ENCODE data around the gene KLHL24. TPM values are rescaled to one million over a fixed set of nuclear protein-coding genes. Genes with fewer than 3 reads are reported as not detected.

Gene KLHL24
- total RNA-seq, 1 experiment from 2014 or later = 17.7 TPM

- Histone ChIP-seq H3K4ac (ENCODE audit: low read depth, low read length) (no peak overlapping the region), H3K4me1 (ENCODE audit: insufficient read depth, low read length) (no peaks in the 10 kb centered on the region), H2BK20ac (ENCODE audit: low read depth, low read length, poor library complexity, severe bottlenecking) (no peak overlapping the region), H3K56ac (ENCODE audit: insufficient read length, low read depth, low read length) (no peak overlapping the region), H4K5ac (ENCODE audit: insufficient read length, low read depth, low read length) (no peak overlapping the region), H3K9me3 (ENCODE audit: control insufficient read depth, low read depth, low read length) (no peaks in the 10 kb centered on the region), H3K27ac (ENCODE audit: insufficient read length, low read depth, low read length) (no peak overlapping the region), H3K23ac (ENCODE audit: insufficient read length, low read depth, low read length) (no peak overlapping the region), H2BK5ac (ENCODE audit: insufficient read length, low read length) (no peak overlapping the region), H2BK120ac (ENCODE audit: low read depth, low read length, poor library complexity, severe bottlenecking) (no peak overlapping the region), H3K18ac (ENCODE audit: insufficient read length, low read depth, low read length) (no peak overlapping the region), H3K27me3 (ENCODE audit: insufficient read depth, low read length) (no peaks in the 10 kb centered on the region), H3K9ac (ENCODE audit: extremely low read depth, insufficient read length, low read length) (no peak overlapping the region), H3K23me2 (ENCODE audit: insufficient read length, low read depth, low read length, poor library complexity, severe bottlenecking) (no peaks in the 10 kb centered on the region), H3T11ph (ENCODE audit: low read length) (no peak overlapping the region), H2AK5ac (ENCODE audit: insufficient read length, low read length) (no peak overlapping the region), H2BK12ac (ENCODE audit: insufficient read length, low read depth, low read length) (no peak overlapping the region), H3K79me2 (ENCODE audit: insufficient read depth, low read length) (no peaks in the 10 kb centered on the region), H4K91ac (ENCODE audit: insufficient read length, low read depth, low read length) (no peak overlapping the region), H3K14ac (ENCODE audit: insufficient read depth, low read length) (no peak overlapping the region), H4K20me1 (ENCODE audit: control insufficient read depth, insufficient read depth, insufficient read length) (no peaks in the 10 kb centered on the region), H2BK15ac (ENCODE audit: low read depth, low read length) (no peak overlapping the region), H2AFZ (ENCODE audit: low read length) (no peak overlapping the region), H3K4me2 (ENCODE audit: insufficient read depth, insufficient read length, low read length) (no peak overlapping the region), H4K8ac (replicated peaks; ENCODE audit: insufficient read length, low read depth, low read length) (no peak overlapping the region), H3K79me1 (ENCODE audit: insufficient read depth, low read depth, low read length, poor library complexity, severe bottlenecking) (no peaks in the 10 kb centered on the region)
- Mint-ChIP-seq H3K27ac (no peak overlapping the region), H3K9me3 (no peaks in the 10 kb centered on the region), H3K4me3 (no peak overlapping the region), H3K36me3 (ENCODE audit: insufficient read depth in 1 of 3, low read depth in 3 of 3) (peaks cover 0 to under 1% (median under 1%) of the 10 kb centered on the region in 3 experiments; a peak in 3 of 7 replicates), H3K27me3 (ENCODE audit: low read depth) (no peaks in the 10 kb centered on the region), H3K4me1 (no peaks in the 10 kb centered on the region)
- no CpG with 5 or more reads among the region's 6 CpGs for WGBS (ENCODE audit: extremely low coverage, insufficient read length, low lambda C conversion rate)
- no peak for TF ChIP-seq CTCF (conservative IDR thresholded peaks at IDR 0.05)
- no peak for DNase-seq
Measured at GRCh38 chr3:183687705-183688104, 52.3 kb downstream of the KLHL24 start.

Data from H9 (cell line).